ENCODE measurements around the gene TIMM22. TPM values are rescaled to one million over a fixed set of nuclear protein-coding genes. Genes with fewer than 3 reads are reported as not detected.
"Not testable (repeated sequence)": the region's sequence is repeated elsewhere in the genome, so short reads cannot be mapped to it uniquely, and the experiment has no call there.

TIMM22 gene
- total RNA-seq, 5 donors from 2014 or later (not counting 1 experiment from before 2014, with no cell fraction given) = 8.9 to 13.2 (median 11.4) TPM

DNA sequence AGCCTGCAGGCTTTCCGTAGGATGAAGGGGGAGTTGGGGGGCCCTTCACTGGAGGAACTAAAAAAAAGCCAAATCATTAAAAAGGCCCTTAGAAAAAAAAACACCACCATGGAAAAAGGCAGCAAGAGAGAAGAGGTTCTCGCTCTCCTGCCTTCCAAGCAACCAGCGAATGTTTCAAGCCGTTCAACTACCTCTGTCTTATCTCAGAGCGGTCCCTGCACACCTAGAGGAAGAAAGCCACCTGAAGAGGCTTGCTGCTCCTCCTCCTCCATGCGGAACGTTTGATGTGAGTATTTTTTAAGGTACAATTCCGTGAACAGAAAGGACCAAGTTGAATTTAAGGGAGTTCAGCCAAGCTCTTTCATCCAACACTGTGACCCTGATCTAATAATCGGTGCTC, 26.6 kb upstream of the TIMM22 start:
- Mint-ChIP-seq H3K36me3 (no peaks in the 10 kb centered on the region), H3K27ac (no peak overlapping the region), H3K9me3 (no peaks in the 10 kb centered on the region), H3K4me1 (peaks cover 3 to 5% (median 5%) of the 10 kb centered on the region in 3 donors), H3K4me3 (no peak overlapping the region), H3K27me3 (peaks cover 38 to 62% of the 10 kb centered on the region in 2 donors)
- DNase-seq = no peak
- Histone ChIP-seq H3K9me3 (no peaks in the 10 kb centered on the region), H3K4me1 (ENCODE audit: control insufficient read depth in 1 of 2, extremely low read depth in 1 of 2, insufficient read depth in 2 of 2, low read length in 2 of 2) (no peaks in the 10 kb centered on the region), H3K4me3 (ENCODE audit: control insufficient read depth in 1 of 2, extremely low read depth in 1 of 2, low read length in 1 of 2) (no peak overlapping the region), H3K36me3 (ENCODE audit: control insufficient read depth in 2 of 2, extremely low read depth in 1 of 2, insufficient read depth in 1 of 2, low read length in 1 of 2) (no peaks in the 10 kb centered on the region), H3K27me3 (replicated peaks in 1 of 2; ENCODE audit: control insufficient read depth in 2 of 2, extremely low read depth in 1 of 2, insufficient read depth in 2 of 2, low read length in 1 of 2) (peaks cover 2 to 63% of the 10 kb centered on the region in 2 experiments), H3K27ac (ENCODE audit: low read length) (no peak overlapping the region)
- no peak for ATAC-seq (replicated peaks in 1 of 4)
- WGBS (ENCODE audit: insufficient coverage) = no CpG with 5 or more reads among the region's 9 CpGs
- CTCF ChIA-PET = interaction anchor here in 1 of 2 donors (0.6 kb wide), 1 partner anchor 19 kb away, joined by 4 read pairs; no protein-coding TSS in a partner anchor
- POLR2A ChIA-PET = interaction anchor here in 1 of 2 donors (0.7 kb wide), 1 partner anchor 53 kb away, joined by 7 read pairs; no protein-coding TSS in a partner anchor

DNA sequence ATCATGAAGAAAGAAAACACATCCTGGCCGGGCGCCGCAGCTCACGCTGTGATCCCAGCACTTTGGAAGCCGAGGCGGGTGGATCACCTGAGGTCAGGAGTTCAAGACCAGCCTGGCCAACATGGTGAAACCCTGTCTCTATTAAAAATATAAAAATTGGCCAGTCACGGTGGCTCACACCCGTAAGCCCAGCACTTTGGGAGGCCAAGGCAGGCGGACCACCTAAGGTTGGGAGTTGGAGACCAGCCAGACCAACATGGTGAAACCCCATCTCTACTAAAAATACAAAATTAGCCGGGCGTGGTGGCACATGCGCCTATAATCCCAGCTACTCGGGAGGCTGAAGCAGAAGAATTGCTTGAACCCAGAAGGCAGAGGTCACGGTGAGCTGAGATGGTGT, 25.1 kb upstream of the TIMM22 start:
- H3K27me3 Mint-ChIP-seq = peaks cover 50 to 68% of the 10 kb centered on the region in 2 donors
- H3K9me3 ChIP-seq; H3K36me3 Mint-ChIP-seq; H3K4me1 ChIP-seq (ENCODE audit: control insufficient read depth in 1 of 2, extremely low read depth in 1 of 2, insufficient read depth in 2 of 2, low read length in 2 of 2); H3K4me1 Mint-ChIP-seq; H3K4me3 ChIP-seq (ENCODE audit: control insufficient read depth in 1 of 2, extremely low read depth in 1 of 2, low read length in 1 of 2); POLR2A ChIA-PET; H3K27ac Mint-ChIP-seq; H3K9me3 Mint-ChIP-seq; ATAC-seq (replicated peaks in 1 of 4); DNase-seq; H3K4me3 Mint-ChIP-seq; H3K27ac ChIP-seq (ENCODE audit: low read length); CTCF ChIA-PET; H3K36me3 ChIP-seq (ENCODE audit: control insufficient read depth in 2 of 2, extremely low read depth in 1 of 2, insufficient read depth in 1 of 2, low read length in 1 of 2): not testable (repeated sequence)
- peaks cover 3 to 58% of the 10 kb centered on the region in 2 experiments for H3K27me3 ChIP-seq (replicated peaks in 1 of 2; ENCODE audit: control insufficient read depth in 2 of 2, extremely low read depth in 1 of 2, insufficient read depth in 2 of 2, low read length in 1 of 2)
- WGBS (ENCODE audit: insufficient coverage) = 87% methylated on average over 12 of the region's 14 CpGs

DNA sequence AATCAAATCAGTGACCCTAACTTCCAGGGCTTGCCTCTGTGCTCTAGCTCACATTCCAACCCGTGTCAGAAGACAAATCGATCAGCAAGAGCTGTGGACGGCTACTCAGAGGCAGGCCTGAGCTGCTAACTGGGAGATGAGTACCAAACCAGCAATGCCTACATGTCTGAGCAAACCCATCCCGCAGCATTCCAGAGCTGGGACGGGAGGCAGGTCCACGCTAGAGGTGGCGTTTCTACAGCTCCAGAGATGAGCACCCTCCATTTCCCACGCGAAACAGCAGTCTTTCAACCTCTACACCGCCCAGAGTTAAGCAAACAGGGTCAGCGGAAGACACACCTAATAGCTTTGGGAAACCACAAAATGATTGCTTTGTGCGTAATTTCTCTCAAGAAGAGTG, 23.9 kb upstream of the TIMM22 start:
- no peaks in the 10 kb centered on the region for H3K9me3 Mint-ChIP-seq
- no peaks in the 10 kb centered on the region for H3K36me3 ChIP-seq (ENCODE audit: control insufficient read depth in 2 of 2, extremely low read depth in 1 of 2, insufficient read depth in 1 of 2, low read length in 1 of 2)
- peaks cover 54 to 73% of the 10 kb centered on the region in 2 donors for H3K27me3 Mint-ChIP-seq
- no peaks in the 10 kb centered on the region for H3K9me3 ChIP-seq
- CTCF ChIA-PET = no interaction called here
- DNase-seq (no peak), ATAC-seq (replicated peaks in 1 of 4) (no peak)
- H3K27ac Mint-ChIP-seq = no peak overlapping the region
- H3K27me3 ChIP-seq (replicated peaks in 1 of 2; ENCODE audit: control insufficient read depth in 2 of 2, extremely low read depth in 1 of 2, insufficient read depth in 2 of 2, low read length in 1 of 2) = peaks cover 8 to 60% of the 10 kb centered on the region in 2 experiments
- POLR2A ChIA-PET = no interaction called here
- no peak overlapping the region for H3K27ac ChIP-seq (ENCODE audit: low read length)
- no peaks in the 10 kb centered on the region for H3K36me3 Mint-ChIP-seq
- H3K4me1 ChIP-seq (ENCODE audit: control insufficient read depth in 1 of 2, extremely low read depth in 1 of 2, insufficient read depth in 2 of 2, low read length in 2 of 2) = peaks cover 0 to 1% of the 10 kb centered on the region in 2 experiments
- H3K4me1 Mint-ChIP-seq = peaks cover 5 to 11% (median 7%) of the 10 kb centered on the region in 3 donors
- 86% methylated on average over 9 of the region's 12 CpGs for WGBS (ENCODE audit: insufficient coverage)
- H3K4me3 Mint-ChIP-seq = no peak overlapping the region
- H3K4me3 ChIP-seq (ENCODE audit: control insufficient read depth in 1 of 2, extremely low read depth in 1 of 2, low read length in 1 of 2) = no peak overlapping the region

DNA sequence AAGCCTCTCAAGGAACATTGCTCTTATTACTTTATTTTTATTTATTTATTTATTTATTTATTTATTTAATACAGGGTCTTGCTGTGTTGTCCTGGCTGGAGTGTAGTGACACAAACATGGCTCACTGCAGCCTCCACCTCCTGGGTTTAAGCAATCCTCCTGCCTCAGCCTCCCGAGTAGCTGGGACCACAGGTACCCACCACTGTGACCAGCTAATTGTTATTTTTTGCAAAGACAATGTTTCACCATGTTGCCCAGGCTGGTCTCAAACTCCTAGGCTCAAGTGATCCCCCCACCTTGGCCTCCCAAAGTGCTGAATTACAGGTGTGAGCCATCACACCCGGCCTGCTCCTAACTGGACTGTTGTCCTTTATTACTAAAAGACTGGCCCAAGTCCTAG, 22.2 kb upstream of the TIMM22 start:
- H3K27ac ChIP-seq (ENCODE audit: low read length); H3K9me3 Mint-ChIP-seq; H3K36me3 ChIP-seq (ENCODE audit: control insufficient read depth in 2 of 2, extremely low read depth in 1 of 2, insufficient read depth in 1 of 2, low read length in 1 of 2); H3K9me3 ChIP-seq; CTCF ChIA-PET; H3K27ac Mint-ChIP-seq; H3K4me3 ChIP-seq (ENCODE audit: control insufficient read depth in 1 of 2, extremely low read depth in 1 of 2, low read length in 1 of 2); H3K4me3 Mint-ChIP-seq; ATAC-seq (replicated peaks in 1 of 4); POLR2A ChIA-PET; H3K36me3 Mint-ChIP-seq; DNase-seq: not testable (repeated sequence)
- 75% methylated on average over 2 of the region's 2 CpGs for WGBS (ENCODE audit: insufficient coverage)
- H3K27me3 Mint-ChIP-seq = peaks cover 40 to 60% of the 10 kb centered on the region in 2 donors
- peaks cover 0 to 12% of the 10 kb centered on the region in 2 experiments for H3K4me1 ChIP-seq (ENCODE audit: control insufficient read depth in 1 of 2, extremely low read depth in 1 of 2, insufficient read depth in 2 of 2, low read length in 2 of 2)
- H3K4me1 Mint-ChIP-seq = peaks cover 9 to 12% (median 9%) of the 10 kb centered on the region in 3 donors
- H3K27me3 ChIP-seq (replicated peaks in 1 of 2; ENCODE audit: control insufficient read depth in 2 of 2, extremely low read depth in 1 of 2, insufficient read depth in 2 of 2, low read length in 1 of 2) = peaks cover 10 to 56% of the 10 kb centered on the region in 2 experiments

DNA sequence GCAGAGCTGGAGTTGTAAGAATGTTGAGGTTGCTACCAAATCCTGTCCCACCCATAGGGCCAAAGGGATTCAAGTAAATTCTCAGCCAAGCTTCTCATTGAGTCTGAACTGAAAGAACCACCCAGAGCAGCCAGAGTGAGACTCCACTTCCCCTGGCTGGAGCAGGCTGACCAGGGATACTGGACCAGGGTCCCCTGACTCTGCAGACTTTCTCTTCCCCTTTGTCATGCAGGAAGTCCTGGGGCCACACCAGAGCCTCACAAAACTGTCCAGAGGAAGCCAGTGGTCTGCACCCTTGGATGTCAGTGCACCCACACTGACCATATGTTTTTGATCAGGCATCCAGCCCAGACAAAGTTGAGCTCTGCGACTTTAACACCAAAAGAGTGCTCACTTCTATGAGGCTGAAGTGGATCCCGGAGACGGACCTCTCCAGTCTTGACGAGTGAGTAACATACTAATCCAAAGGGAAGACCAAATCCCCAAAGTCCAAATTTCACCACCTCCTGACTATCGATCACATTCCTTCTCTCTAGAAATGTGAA, 21.5 kb upstream of the TIMM22 start:
- CTCF ChIA-PET = interaction anchor here in 1 of 2 donors (0.7 kb wide), 2 partner anchors 21 to 270 kb away, joined by 3 read pairs; partner anchors contain the start of gene TIMM22
- Histone ChIP-seq H3K36me3 (ENCODE audit: control insufficient read depth in 2 of 2, extremely low read depth in 1 of 2, insufficient read depth in 1 of 2, low read length in 1 of 2) (no peaks in the 10 kb centered on the region), H3K27me3 (replicated peaks in 1 of 2; ENCODE audit: control insufficient read depth in 2 of 2, extremely low read depth in 1 of 2, insufficient read depth in 2 of 2, low read length in 1 of 2) (peaks cover 10 to 54% of the 10 kb centered on the region in 2 experiments), H3K4me3 (ENCODE audit: control insufficient read depth in 1 of 2, extremely low read depth in 1 of 2, low read length in 1 of 2) (no peak overlapping the region), H3K27ac (ENCODE audit: low read length) (no peak overlapping the region), H3K9me3 (no peaks in the 10 kb centered on the region), H3K4me1 (ENCODE audit: control insufficient read depth in 1 of 2, extremely low read depth in 1 of 2, insufficient read depth in 2 of 2, low read length in 2 of 2) (peaks cover 0 to 19% of the 10 kb centered on the region in 2 experiments)
- H3K4me3 Mint-ChIP-seq = no peak overlapping the region
- POLR2A ChIA-PET = no interaction called here
- H3K27me3 Mint-ChIP-seq = peaks cover 37 to 54% of the 10 kb centered on the region in 2 donors
- no peak overlapping the region for H3K27ac Mint-ChIP-seq
- peaks cover 10 to 14% (median 11%) of the 10 kb centered on the region in 3 donors for H3K4me1 Mint-ChIP-seq
- DNase-seq = no peak
- WGBS (ENCODE audit: insufficient coverage) = 90% methylated on average over 4 of the region's 5 CpGs
- no peak for ATAC-seq (replicated peaks in 1 of 4)
- H3K36me3 Mint-ChIP-seq = no peaks in the 10 kb centered on the region
- no peaks in the 10 kb centered on the region for H3K9me3 Mint-ChIP-seq

DNA sequence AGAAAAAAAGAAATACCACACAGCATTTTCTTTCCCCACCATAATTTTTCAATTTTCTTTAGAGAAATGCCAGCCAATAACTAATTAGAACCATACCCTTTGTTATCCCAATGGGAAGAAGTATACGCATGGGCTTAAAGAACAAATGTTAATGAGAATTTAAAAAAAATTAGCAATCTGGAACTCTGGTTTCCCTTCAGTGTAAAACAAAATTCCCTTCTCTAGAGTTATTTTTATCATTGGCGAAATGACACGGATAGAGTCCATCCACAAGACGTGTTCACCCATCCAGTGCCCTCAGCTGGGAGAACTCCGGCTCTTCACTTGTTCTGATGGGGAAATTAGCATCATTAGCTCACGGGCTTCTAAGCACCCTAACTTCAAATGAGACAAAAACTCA, 20.6 kb upstream of the TIMM22 start:
- Mint-ChIP-seq H3K36me3 (no peaks in the 10 kb centered on the region), H3K27me3 (peaks cover 37 to 46% of the 10 kb centered on the region in 2 donors), H3K9me3 (no peaks in the 10 kb centered on the region), H3K4me1 (peaks cover 18 to 20% (median 19%) of the 10 kb centered on the region in 3 donors), H3K27ac (no peak overlapping the region), H3K4me3 (no peak overlapping the region)
- DNase-seq (no peak), ATAC-seq (replicated peaks in 1 of 4) (no peak)
- Histone ChIP-seq H3K4me1 (ENCODE audit: control insufficient read depth in 1 of 2, extremely low read depth in 1 of 2, insufficient read depth in 2 of 2, low read length in 2 of 2) (peaks cover 0 to 25% of the 10 kb centered on the region in 2 experiments), H3K4me3 (ENCODE audit: control insufficient read depth in 1 of 2, extremely low read depth in 1 of 2, low read length in 1 of 2) (no peak overlapping the region), H3K27ac (ENCODE audit: low read length) (no peak overlapping the region), H3K9me3 (no peaks in the 10 kb centered on the region), H3K36me3 (ENCODE audit: control insufficient read depth in 2 of 2, extremely low read depth in 1 of 2, insufficient read depth in 1 of 2, low read length in 1 of 2) (no peaks in the 10 kb centered on the region), H3K27me3 (replicated peaks in 1 of 2; ENCODE audit: control insufficient read depth in 2 of 2, extremely low read depth in 1 of 2, insufficient read depth in 2 of 2, low read length in 1 of 2) (peaks cover 10 to 48% of the 10 kb centered on the region in 2 experiments)
- ChIA-PET POLR2A (interaction anchor here in 1 of 2 donors (1.1 kb wide), 1 partner anchor 20 kb away, joined by 3 read pairs; no protein-coding TSS in a partner anchor), CTCF (interaction anchor here in 1 of 2 donors (0.6 kb wide), 1 partner anchor 405 kb away, joined by 8 read pairs; no protein-coding TSS in a partner anchor)
- no CpG with 5 or more reads among the region's 6 CpGs for WGBS (ENCODE audit: insufficient coverage)

Data from T-cell (primary cell).